Mesothelial cell of epicardium (in vitro differentiated cells): Measurements from ENCODE around the gene MED22. TPM values are rescaled to one million over a fixed set of nuclear protein-coding genes. Genes with fewer than 3 reads are reported as not detected.

ENCODE experiments used
- DNase-seq, 2 experiments: peaks; one replicate each; pipeline ENCODE4 v3.0.0; 2021; ENCODE audit warnings: low spot score in 2 of 2; ENCODE audit not compliant: unreplicated experiment in 2 of 2
- H3K27ac Mint-ChIP-seq: 2 replicates; pipeline ENCODE4 v1.8.0; 2021; ENCODE audit warnings: mixed read lengths
- H3K27me3 Mint-ChIP-seq: 2 replicates; pipeline ENCODE4 v1.8.0; 2021; ENCODE audit warnings: low read depth, mixed read lengths
- H3K36me3 Mint-ChIP-seq: 2 replicates; pipeline ENCODE4 v1.8.0; 2021; ENCODE audit warnings: mixed read lengths
- H3K4me1 Mint-ChIP-seq: 2 replicates; pipeline ENCODE4 v1.8.0; 2021; ENCODE audit warnings: mixed read lengths
- H3K4me3 Mint-ChIP-seq: 2 replicates; pipeline ENCODE4 v1.8.0; 2021; ENCODE audit warnings: mild to moderate bottlenecking, moderate library complexity, mixed read lengths
- H3K9me3 Mint-ChIP-seq: 2 replicates; pipeline ENCODE4 v1.8.0; 2021; ENCODE audit warnings: mixed read lengths
- total RNA-seq: library from RNA; stranded (reverse); gene quantifications from 3 replicates; pipeline ENCODE4 v1.2.1, GENCODE V29; 2021
- TF ChIP-seq, protein P1 (sequence below): fragments of 200-600 bp; sonication (generic); IDR thresholded peaks from one replicate; pipeline ENCODE4 v1.5.0; 2021; ENCODE audit warnings: antibody characterized with exemption; ENCODE audit not compliant: unreplicated experiment

MED22 gene
- total RNA-seq, 1 donor from 2014 or later, result 35.1 TPM

DNA sequence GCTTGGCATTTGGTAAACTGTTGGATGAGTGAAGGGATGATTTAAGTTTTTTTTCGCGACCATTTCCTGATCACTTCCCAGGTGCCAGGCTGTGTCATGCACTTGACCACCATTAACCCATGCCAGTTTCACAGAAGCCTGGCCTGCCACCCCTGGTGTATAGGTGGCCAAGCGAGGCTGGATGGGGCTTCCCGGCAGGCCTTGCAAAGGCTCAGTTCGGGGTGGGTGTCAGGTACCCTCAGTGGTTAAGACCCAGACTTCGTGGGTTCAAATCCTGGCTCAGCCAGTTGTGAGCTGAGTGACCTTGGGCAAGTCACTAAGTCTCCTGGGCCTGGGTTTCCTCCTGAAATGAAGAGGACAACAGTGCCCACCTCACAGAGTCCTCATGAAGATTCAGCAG, 2.3 kb downstream of the MED22 start:
- TF ChIP-seq, protein P1, sequence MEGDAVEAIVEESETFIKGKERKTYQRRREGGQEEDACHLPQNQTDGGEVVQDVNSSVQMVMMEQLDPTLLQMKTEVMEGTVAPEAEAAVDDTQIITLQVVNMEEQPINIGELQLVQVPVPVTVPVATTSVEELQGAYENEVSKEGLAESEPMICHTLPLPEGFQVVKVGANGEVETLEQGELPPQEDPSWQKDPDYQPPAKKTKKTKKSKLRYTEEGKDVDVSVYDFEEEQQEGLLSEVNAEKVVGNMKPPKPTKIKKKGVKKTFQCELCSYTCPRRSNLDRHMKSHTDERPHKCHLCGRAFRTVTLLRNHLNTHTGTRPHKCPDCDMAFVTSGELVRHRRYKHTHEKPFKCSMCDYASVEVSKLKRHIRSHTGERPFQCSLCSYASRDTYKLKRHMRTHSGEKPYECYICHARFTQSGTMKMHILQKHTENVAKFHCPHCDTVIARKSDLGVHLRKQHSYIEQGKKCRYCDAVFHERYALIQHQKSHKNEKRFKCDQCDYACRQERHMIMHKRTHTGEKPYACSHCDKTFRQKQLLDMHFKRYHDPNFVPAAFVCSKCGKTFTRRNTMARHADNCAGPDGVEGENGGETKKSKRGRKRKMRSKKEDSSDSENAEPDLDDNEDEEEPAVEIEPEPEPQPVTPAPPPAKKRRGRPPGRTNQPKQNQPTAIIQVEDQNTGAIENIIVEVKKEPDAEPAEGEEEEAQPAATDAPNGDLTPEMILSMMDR, result no peak
- DNase-seq, result no peak
- Mint-ChIP-seq H3K27me3 (no peaks in the 10 kb centered on the region), H3K4me3 (no peak overlapping the region), H3K9me3 (no peaks in the 10 kb centered on the region), H3K36me3 (peaks cover 17% of the 10 kb centered on the region), H3K4me1 (peaks cover 23% of the 10 kb centered on the region), H3K27ac (no peak overlapping the region)

DNA sequence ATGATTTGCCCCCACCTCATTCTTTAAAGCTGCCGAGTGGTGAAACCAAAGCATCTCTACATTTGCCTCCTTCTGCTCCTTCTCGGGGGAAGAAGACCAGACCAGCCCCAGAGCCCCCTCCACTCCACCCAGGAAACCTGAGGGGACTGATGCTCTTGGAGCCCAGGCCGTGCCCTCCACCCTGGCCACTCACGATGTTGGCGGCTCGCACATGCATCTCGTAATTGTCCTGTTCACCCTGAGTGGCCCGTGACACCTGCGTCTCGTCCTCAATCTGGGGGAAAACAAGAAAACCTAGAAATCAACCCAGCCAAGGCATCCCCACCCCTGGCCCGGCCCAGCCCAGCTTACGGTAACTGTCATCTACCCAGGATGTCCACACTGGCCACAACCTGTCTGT, 3.0 kb downstream of the MED22 start:
- H3K36me3 Mint-ChIP-seq, result peaks cover 15% of the 10 kb centered on the region
- no peak for DNase-seq
- H3K27me3 Mint-ChIP-seq, result no peaks in the 10 kb centered on the region
- no peaks in the 10 kb centered on the region for H3K9me3 Mint-ChIP-seq
- H3K27ac Mint-ChIP-seq, result no peak overlapping the region
- H3K4me1 Mint-ChIP-seq, result peaks cover 23% of the 10 kb centered on the region
- TF ChIP-seq, protein P1, result no peak
- no peak overlapping the region for H3K4me3 Mint-ChIP-seq

DNA sequence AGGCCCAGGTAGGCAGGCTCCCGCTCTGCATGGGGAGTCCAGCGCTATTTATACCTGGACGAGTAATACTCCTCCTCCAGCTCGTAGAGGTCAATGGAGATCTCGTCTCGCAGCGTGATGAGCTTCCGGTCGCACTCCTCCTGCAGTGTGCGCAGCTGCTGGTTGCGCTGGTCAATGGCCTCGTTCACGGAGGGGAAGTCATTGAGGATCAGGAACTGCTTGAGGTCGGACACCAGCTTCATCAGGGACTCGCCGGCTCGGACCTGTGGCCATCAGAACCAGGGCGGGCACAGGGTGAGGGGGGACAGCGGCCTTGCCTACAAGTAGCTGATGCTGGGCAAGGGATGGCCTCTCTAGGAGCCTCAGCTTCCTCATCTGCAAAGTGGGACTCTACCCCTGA, 3.9 kb downstream of the MED22 start:
- no peak for DNase-seq
- TF ChIP-seq, protein P1, result no peak
- Mint-ChIP-seq H3K27ac (no peak overlapping the region), H3K9me3 (no peaks in the 10 kb centered on the region), H3K36me3 (peaks cover 13% of the 10 kb centered on the region), H3K4me1 (peaks cover 17% of the 10 kb centered on the region), H3K27me3 (no peaks in the 10 kb centered on the region), H3K4me3 (no peak overlapping the region)

DNA sequence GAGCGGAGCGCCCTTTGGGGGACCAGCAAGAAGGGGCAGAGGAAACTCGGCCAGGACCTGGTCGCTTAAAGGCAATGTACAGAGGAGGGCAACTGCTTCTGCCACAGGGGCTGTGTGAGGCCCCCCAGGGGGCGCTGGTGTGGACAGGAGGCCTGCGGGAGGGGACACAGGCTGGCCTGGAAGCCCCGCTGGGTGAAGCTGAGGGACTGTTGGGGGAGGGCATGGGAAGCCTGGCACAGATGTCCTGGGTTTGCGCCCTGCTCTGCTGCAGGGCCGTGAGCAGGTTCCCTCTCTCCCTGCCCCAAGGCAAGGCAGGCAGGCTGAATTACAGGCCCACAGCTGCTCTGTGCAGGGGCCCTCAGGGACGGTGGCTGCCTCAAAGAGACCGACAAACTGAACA, 5.4 kb downstream of the MED22 start:
- peaks cover 10% of the 10 kb centered on the region for H3K4me1 Mint-ChIP-seq
- TF ChIP-seq, protein P1, result no peak
- H3K27me3 Mint-ChIP-seq, result no peaks in the 10 kb centered on the region
- H3K36me3 Mint-ChIP-seq, result peaks cover 9% of the 10 kb centered on the region
- H3K9me3 Mint-ChIP-seq, result no peaks in the 10 kb centered on the region
- H3K4me3 Mint-ChIP-seq, result no peak overlapping the region
- H3K27ac Mint-ChIP-seq, result no peak overlapping the region
- no peak for DNase-seq

DNA sequence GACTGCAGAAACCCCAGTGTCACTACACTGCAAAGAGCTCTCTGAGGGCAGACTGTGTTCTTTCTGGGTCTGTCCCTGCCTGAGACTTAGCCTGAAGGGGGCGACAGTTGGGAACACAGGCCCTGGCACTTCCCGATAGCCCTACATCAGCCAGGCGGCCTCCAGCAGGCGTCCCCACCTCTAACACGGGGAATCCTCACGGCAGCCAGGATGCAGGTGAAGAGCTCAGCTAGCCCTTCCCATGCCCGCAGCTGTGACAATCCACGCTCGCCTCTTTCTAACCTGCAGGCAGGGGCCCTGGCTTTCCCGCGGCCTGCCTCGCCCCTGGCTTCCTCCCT, 5.9 kb downstream of the MED22 start:
- Mint-ChIP-seq H3K36me3 (peaks cover 9% of the 10 kb centered on the region), H3K27ac (no peak overlapping the region), H3K4me3 (no peak overlapping the region), H3K27me3 (no peaks in the 10 kb centered on the region), H3K4me1 (peaks cover 8% of the 10 kb centered on the region), H3K9me3 (no peaks in the 10 kb centered on the region)
- TF ChIP-seq, protein P1, result no peak
- DNase-seq, result no peak

DNA sequence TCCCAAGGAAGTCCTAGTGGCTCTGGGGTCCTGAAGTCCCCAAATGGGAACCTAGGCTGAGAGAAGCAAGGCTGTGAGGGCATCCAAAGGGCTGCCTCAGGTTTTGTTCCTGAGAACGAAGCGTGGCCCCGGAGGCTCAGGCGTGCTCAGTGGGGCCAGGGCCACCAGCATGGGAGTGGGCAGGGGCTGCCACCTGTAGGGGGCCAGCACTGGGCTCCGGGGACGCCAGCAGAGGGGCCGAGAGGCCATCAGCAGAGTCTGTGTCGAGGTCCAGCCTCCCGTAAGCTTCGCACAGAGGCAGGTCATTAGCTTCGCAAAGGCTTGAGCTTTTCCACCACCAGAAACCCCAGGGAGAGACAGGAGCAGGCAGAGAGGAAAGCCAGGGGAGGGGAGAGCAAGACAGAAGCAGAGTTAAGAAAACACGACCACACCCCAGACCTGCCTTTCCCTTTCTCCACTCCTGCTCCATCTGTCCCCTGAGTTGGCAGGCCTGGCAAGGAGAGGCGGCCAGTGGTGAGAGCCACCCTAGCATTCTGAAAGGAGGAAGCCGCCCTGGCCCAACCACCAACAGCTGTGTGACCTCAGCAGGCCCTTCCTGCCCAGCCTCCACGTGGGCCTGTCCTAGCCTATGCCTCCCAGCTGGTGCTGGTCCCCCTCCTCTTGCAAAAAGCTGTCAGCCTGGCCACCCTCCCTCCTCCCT, 6.4 kb downstream of the MED22 start:
- Mint-ChIP-seq H3K36me3 (peaks cover 9% of the 10 kb centered on the region), H3K27ac (no peak overlapping the region), H3K9me3 (no peaks in the 10 kb centered on the region), H3K4me3 (no peak overlapping the region), H3K4me1 (peaks cover 3% of the 10 kb centered on the region), H3K27me3 (no peaks in the 10 kb centered on the region)
- DNase-seq, result no peak
- TF ChIP-seq, protein P1, result no peak
